Measurements from ENCODE around the gene CPT1C.

GRCh38 chr19:49689133-49690078 lies 1.5 kb upstream of the CPT1C start, which contains the start of gene ADM5:
- no peak for TF ChIP-seq CTCF (conservative IDR thresholded peaks at IDR 0.05; ENCODE audit: low read length)
- no peak for TF ChIP-seq EZH2phosphoT487 (IDR thresholded peaks at IDR 0.05; ENCODE audit: borderline replicate concordance, low read depth, low read length)

Measured in OCI-LY7 (cell line).